Raji (cell line): ENCODE results near the gene UPB1.

Experiments
- POLR2A ChIP-seq: IDR thresholded peaks from 2 replicates; pipeline ENCODE4 v1.6.1; 2011; ENCODE audit warnings: low read depth, low read length, control low read depth; ENCODE audit not compliant: insufficient read depth

UPB1 gene

DNA sequence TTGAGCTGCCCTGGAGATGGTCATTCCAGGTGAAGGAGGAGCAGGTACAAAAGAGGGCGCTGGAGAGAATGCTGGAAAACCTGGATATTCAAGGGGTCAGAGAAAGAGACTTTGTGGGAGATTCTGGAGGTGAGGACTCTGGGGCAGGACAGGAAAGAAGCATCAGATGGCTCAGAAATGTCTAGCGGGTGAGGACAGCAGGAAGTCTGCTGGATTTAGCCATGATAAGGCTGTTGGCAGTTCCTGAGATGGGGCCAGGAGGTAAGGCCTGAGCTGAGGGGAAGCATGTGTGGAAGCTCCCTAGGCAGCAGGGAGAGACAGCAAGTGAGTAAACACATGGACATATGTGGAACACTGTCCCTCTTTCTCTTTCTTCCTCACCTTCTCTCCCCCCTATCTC is 1.5 kb downstream of the UPB1 start:
- no peak for TF ChIP-seq POLR2A

DNA sequence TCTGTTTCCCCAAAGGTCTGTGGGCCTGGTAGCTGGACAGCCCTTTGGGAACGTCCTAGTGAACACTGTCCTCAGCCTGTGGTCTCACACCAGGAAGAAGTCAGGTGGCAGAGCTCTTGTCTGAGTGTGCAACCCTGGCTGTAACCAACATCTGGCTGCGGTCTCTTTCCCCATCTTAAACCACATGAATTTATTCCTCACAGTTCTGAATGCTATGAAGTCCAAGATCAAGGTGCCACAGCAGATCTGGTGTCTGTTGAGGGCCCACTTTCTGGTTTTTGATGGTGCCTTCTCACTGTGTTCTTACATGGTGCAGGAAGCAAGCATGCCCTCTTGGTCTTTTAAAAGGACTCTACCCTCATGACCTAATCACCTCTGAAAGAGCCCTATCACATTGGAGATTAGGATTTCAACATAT is 2.7 kb downstream of the UPB1 start:
- TF ChIP-seq POLR2A: no peak

DNA sequence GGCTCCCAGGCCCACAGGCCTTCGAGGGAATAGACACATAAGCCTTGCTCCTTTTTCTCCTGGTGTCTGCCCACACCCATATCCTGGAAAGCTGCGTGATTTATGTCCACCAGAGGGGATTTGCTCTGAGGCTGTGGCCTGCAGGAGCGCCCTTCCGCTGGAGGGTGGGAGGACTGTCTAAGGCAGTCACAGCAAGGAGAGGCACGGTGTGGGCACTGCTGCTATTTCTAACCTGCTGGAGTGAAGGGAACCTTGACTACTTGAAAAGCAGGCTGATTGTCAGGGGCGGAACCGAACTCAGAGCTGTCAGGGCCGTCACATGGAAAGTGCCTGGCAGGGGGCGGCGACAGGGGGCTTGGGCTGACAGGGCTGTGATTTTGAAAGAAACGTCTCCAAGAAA is 3.7 kb downstream of the UPB1 start:
- TF ChIP-seq POLR2A: no peak

DNA sequence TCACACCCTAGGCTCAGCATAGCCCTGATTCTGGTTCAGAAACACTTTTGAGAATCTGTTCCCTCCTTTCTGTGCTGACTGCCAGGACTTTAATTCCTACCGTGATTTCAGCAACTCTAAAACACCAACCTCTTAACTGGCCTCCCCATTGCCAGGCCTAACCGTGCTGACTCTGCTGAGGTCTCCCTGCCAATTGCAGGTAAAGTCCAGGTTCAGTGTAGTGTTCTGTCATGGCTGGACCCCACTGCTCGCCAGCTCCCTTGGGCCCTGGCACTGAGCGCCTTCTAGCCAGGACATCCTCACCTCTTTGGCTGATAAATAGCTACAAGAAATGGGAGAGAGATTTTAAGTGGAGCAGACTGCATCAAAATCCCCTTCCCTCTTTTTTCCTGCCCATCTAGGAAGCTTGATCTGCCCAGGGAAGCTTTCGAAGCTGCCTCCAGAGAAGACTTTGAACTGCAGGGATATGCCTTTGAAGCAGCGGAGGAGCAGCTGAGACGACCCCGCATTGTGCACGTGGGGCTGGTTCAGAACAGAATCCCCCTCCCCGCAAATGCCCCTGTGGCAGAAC is 4.7 kb downstream of the UPB1 start:
- TF ChIP-seq POLR2A: no peak

DNA sequence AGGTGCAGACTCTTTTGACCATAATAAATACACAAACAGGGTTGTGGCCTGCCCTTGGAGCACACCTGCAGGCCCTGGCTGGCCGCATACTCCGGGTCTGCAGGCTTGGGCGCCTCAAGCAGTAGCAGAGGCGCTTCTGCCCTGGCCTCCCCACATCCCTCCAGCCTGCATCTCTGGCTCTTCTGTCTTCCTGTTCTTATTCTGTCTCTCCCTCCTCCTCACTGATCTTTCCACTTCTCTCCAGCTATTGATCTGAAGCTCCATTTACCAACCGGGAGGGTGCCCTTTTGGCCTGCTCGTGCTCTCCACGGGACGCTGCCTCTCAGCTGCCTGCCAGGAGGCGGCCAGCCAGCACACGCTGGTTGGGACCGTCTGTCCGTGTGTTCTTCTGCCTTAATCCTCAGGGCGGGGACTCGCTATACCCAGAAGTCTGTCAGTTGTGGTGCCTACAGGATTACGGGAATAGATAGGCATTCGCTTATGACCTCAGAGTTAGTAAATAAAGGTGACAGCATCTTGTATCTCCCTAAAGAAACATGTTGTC is 5.2 kb downstream of the UPB1 start:
- no peak for TF ChIP-seq POLR2A

DNA sequence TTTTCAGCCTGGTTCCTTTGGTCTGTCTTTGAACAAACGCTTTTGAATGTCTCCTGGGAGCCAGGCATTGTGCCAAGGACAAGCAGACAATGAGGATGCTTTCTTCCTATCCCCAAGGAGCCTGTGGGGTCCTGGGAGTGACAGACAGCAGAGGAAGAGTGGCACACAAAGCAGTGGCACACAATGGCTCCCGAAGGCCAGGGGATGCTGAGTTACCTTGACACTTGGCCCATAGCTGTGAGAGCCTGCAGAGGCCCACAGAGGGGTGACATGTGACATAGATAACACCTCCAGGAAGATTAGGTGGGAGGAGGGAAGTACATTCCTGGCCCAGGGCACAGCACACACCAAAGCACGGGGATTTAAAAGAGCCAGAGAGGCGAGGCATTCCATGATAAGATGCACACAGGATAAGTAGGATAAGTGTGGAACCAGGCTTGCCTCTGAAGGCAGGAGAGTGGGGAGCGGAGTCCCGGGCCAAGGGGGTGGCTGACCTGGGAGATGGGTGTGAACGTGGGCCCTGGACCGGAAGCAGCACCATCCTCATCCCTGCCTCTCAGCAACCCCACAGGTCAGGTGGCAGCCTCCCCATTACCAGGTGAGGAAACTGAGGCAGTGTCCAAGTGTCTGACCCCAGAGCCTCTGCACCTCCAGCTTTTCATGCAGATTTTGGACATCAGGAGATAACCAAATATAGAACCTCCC is 6.3 kb downstream of the UPB1 start:
- no peak for TF ChIP-seq POLR2A

DNA sequence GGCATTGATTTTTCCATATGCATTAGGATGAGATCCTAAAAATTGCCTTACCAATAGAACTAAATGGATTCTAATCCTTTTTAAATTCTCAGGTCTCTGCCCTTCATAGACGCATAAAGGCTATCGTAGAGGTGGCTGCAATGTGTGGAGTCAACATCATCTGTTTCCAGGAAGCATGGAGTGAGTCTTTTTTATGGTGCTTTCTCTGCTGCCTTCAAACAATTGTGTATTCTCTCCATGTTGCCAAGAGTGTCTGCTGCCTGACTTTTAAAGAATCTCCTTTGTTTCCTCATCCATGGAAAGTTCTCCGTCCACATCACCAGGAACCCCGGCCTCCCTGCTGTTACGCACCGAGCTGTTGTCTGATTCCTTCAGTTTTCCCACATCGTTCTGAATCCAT is 6.9 kb downstream of the UPB1 start:
- no peak for TF ChIP-seq POLR2A

DNA sequence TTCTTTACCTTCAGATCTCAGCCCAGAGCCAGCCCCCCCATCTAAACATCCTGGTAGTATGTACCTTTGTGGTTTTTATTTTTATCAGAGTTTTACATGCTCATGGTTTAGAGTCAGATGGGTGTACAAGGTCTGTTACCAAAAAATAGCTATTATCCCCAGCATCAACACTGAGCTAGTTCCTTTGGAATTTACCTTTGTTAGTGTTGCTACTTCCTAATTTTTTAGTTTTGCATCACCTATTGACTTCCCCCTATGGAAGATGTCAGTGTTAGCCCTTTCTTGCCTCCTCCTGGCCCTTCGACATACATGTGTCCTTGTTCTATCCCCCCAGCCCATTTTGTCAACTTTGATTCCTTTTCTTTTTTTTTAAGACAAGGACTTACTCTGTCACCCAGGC is 7.4 kb downstream of the UPB1 start:
- no peak for TF ChIP-seq POLR2A

DNA sequence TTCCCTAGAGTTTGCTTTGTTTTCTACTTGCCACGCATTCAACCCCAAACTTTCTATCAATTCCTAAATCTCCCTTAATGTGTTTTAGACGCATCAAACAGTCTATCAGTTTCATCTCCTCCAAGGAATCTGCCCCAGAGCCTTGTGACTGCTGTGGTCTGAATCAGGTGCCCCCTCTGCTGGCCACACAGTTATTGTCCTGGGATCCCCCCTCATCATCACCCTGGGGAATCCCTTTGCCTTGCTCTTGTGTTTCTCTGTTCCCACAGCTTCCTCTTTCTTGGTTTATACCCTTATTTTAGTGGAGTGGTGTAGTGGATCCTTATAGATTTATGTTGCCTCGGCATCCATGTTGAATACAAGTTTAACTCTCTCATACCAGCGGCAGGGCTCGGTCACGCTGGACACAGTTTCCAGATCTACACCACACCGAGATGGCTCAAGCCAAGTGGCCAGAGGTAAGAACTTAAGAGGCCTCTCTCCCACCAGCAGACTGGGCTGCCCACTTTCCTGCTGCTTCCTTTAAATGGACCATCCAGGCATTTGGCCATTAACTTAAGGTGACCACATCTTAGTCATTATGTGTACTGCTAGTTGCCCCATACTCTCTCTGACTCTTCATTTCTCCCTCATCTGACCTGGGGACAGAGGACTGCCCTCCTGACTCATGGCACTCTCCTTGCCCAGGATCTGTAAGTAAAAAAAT is 8.2 kb downstream of the UPB1 start:
- 0 out of 2 replicates have a peak, but pooled peaks have one; percentile 13 for TF ChIP-seq POLR2A

DNA sequence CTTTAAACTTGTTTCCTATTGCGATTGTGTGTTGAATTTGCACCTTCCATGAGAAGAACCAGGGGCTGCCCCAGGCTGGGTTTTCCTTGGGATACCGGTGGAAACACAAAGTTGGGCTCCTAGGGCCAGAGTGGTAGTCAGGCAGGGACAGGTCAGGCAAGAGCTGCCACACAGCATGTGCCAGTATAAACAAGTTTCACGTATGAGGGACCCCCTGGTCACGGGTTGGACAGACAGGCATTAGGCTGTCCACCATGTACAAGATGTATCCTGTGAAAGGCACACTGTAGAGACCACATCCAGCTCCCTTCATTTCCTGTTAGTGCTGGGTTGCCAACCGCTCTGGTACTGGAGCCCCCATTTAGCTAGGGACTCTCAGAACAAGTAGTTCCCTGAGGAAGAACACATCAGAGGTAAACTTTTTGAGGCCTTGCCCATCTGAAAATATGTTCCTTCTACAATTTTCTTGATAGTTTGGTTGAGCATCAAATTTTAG is 8.8 kb downstream of the UPB1 start:
- TF ChIP-seq POLR2A: no peak

DNA sequence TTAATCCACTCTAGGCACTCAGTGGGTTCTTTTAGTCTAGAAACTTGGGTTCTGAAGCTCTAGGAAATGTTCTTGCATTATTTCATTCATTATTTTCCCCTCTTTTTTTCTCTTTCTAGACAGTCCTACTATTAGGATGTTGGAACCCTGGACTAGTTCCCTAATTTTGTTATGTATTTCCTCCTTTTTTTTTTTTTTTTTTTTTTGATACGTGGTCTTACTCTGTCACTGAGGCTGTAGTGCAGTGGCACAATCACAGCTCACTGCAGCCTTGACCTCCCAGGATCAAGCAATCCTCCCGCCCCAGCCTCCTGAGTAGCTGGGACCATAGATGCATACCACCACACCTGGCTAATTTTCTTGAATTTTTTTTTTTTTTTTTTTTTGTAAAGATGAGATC is 9.4 kb downstream of the UPB1 start:
- no peak for TF ChIP-seq POLR2A

DNA sequence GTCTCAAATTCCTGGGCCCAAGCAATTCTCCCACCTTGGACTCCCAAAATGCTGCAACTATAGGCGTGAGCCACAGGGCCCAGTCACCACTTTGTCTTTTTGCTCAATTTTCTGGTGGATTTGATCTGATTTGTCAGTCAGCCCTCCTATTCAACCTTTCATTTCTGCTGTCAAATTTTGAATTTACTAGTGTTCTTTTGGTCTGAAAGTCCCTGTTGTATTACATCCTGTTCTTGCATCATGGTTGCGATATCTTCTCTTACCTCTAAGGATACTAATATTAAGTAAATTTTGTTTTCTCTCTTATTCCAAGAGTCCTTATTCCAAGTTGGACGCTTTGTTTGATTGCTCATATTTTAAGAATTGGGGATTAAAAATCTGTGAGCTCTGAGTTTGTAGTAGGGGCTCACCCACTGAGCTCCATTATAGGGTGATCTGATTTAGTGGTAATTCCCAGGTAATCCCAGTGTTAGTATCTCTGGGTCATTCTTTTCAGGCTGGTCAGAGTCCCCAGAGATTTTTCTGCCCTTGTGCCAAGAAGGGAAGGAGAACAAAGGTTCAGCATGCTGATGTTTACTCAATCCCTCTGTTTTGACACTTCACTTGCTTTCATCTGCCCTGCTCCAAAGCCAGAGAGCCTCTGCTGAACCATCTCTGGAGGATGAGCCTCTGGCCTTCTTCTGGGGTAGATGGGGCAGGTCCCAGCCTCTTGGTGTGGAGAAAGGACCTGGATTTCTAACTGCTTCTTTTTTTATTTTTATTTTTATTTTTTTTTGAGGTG is 10.0 kb downstream of the UPB1 start:
- no peak for TF ChIP-seq POLR2A

DNA sequence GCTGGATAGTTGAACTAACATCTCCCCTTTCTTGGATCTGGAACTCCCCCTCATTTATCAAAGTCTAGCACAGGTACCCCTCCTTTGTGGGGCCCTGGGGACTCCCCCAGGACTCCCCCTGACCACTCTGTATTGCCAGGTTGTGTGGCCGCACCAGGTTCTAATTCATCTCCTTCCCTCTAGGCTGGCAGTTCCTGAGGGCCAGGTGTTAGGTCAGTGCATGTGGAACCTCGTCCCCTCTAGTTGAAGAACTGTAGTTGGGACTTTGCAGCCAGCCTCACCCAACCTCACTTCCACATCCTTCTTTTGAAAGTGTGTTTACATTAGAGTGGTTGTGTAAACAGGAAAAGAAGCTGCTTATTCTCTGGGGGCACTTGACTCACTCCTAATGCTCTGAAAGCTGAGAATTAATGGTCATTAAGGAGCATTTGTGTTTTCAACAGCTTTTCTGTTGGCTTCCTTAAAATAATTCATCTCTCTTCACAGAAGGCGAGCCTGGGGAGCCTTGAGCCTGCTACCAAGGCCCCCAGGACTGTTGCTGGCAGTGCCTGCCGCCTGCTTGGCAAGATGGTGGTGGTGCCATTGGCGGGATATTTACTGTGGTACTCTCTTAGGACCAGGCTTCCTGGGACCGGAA is 11.8 kb downstream of the UPB1 start:
- no peak for TF ChIP-seq POLR2A

DNA sequence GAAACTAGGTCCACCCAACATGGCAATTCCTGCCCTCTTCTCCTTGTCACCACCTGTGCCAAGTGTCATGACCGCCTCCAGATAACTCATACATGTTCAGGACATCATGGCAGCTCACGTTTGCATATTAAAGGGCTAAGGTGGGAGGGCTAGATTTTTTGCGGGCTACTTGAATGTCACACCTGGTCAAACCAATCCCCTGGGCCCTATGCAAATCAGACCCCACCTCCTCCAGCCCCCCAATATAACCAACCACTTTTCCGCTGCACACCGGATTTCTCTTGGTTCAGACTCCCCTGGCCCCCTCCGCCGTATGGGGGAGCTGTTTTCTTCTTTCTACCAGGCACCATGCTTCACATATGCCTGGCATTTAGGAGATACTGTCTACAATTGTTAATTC is 12.6 kb downstream of the UPB1 start:
- no peak for TF ChIP-seq POLR2A
